PFSK-1 (cell line): Measurements from ENCODE around the gene HOXB3.

Experiments used
- FOXP2 ChIP-seq: optimal IDR thresholded peaks from 2 replicates; pipeline ENCODE3; 2011; ENCODE audit warnings: borderline replicate concordance, control low read depth, inconsistent platforms; ENCODE audit not compliant: insufficient read depth; ENCODE audit errors: extremely low read length, extremely low read depth
- POLR2AphosphoS5 ChIP-seq: IDR thresholded peaks from 2 replicates; pipeline ENCODE4 v1.6.1; 2012; ENCODE audit warnings: low read depth, mild to moderate bottlenecking, control low read depth, low read length, moderate library complexity
- REST ChIP-seq, 2 experiments: IDR thresholded peaks; 2 replicates each; pipeline versions ENCODE4 v1.6.1 to v1.8.0; 2011 to 2012; ENCODE audit warnings: low read depth in 2 of 2, low read length in 2 of 2, control low read depth in 1 of 2, inconsistent platforms in 1 of 2, mild to moderate bottlenecking in 1 of 2, moderate library complexity in 1 of 2; ENCODE audit not compliant: insufficient read depth in 1 of 2
- SIN3A ChIP-seq: IDR thresholded peaks from 2 replicates; pipeline ENCODE4 v1.6.1; 2012; ENCODE audit warnings: mild to moderate bottlenecking, low read length, moderate library complexity, borderline replicate concordance; ENCODE audit not compliant: insufficient read depth
- TAF1 ChIP-seq: IDR thresholded peaks from 2 replicates; pipeline ENCODE4 v1.6.1; 2012; ENCODE audit warnings: low read length, control low read depth, borderline replicate concordance; ENCODE audit not compliant: insufficient read depth

Gene HOXB3

GRCh38 chr17:48528153-48528935 lies 61.7 kb downstream of the HOXB3 start:
- TF ChIP-seq REST (IDR thresholded peaks at IDR 0.05; ENCODE audit: insufficient read depth in 1 of 2, low read depth in 2 of 2, low read length in 2 of 2) (no peak), SIN3A (no peak), POLR2AphosphoS5 (no peak), TAF1 (no peak), FOXP2 (no peak)

DNA sequence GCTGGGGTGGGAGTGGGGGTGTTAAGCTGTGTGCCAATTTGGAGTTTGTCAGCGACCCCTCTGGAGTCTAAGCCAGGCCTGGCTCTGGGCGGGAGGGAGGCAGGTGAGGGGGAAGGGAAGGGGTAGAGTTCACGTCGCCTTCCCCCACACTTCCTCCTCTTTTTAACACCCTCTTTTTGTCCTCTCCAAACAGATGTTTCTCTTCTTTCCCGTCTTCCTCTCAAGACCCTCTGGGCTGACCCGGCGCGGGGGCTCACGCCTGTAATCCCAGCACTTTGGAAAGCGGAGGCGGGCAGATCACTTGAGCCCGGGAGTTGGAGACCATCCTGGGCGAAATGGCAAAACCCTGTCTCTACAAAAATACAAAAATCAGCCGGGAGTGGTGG lies 62.5 kb downstream of the HOXB3 start:
- TF ChIP-seq TAF1 (no peak), FOXP2 (no peak), REST (IDR thresholded peaks at IDR 0.05; ENCODE audit: insufficient read depth in 1 of 2, low read depth in 2 of 2, low read length in 2 of 2) (no peak), SIN3A (no peak), POLR2AphosphoS5 (no peak)

DNA sequence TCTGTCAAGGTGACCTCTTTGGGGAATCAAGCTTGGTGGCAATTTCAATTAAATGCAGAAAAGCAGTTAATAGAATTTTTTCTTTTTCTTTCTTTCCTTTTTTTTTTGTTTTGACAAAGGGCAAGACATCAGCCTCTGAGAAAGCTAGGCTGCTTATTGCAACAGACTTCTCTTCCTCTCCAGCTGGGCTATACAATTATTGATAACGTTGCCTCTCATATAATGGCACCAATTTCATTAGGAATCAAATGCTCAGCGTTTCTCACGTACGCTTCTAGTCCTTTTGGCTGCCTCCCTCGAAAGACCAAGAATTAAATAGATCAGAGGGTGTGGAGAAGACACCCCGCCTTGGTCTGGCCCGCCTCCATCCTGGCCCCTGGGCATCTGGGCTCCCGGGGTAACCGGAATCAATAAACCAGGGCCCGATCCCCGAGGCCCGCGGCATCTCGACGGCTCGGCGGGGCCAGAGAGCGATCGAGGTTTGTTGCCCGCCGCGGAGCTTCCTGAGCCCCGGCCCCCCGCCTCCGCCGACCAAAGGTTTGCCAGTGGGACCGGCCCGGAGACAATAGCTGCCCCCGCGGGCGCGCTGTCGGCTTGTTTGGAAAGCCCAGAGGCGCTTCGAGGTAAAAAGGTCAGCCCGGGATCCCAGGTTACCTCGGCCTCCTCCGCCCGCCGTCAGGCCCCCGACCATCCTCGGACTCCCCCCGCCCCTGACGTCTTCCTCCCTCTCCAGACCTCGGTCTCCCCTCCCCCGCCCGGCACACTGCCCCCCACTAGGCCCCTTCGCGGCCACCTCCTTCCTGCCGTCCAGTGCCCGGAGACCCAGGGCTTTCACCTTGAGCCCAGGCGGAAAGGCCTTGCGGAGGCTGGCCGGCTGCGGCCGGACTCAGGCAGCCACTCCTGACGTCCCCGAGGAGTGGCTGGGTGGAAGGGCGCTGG lies 63.2 kb downstream of the HOXB3 start:
- TF ChIP-seq TAF1, result no peak
- TF ChIP-seq SIN3A, result no peak
- TF ChIP-seq FOXP2, result no peak
- TF ChIP-seq REST (IDR thresholded peaks at IDR 0.05; ENCODE audit: insufficient read depth in 1 of 2, low read depth in 2 of 2, low read length in 2 of 2), result no peak
- no peak for TF ChIP-seq POLR2AphosphoS5

- TF ChIP-seq FOXP2 (no peak), SIN3A (no peak), REST (IDR thresholded peaks at IDR 0.05; ENCODE audit: insufficient read depth in 1 of 2, low read depth in 2 of 2, low read length in 2 of 2) (no peak), TAF1 (no peak), POLR2AphosphoS5 (no peak)
Measured at GRCh38 chr17:48523010-48523409, 67.0 kb downstream of the HOXB3 start.
